HL-60/S4 treated with retinoic acid at 250 ng/mL for 4 days and 3 days (cell line): ENCODE results near the gene MCM3AP.
"Not testable (repeated sequence)": the region's sequence is repeated elsewhere in the genome, so short reads cannot be mapped to it uniquely, and the experiment has no call there.

Source experiments
- in situ Hi-C: fragments of 300-500 bp; cut with MboI; formaldehyde crosslinking; loops from 2 replicates; pipeline ENCODE4 v1.7.0; 2022; ENCODE audit warnings: low sequenced_read_pairs

MCM3AP gene

GRCh38 chr21:46207006-46207919 lies 78.1 kb downstream of the MCM3AP start:
- in situ Hi-C loops: no loop called here

- in situ Hi-C loops: no loop called here
Observed at GRCh38 chr21:46206163-46207005, 79.0 kb downstream of the MCM3AP start.

GRCh38 chr21:46205766-46206162 lies 79.6 kb downstream of the MCM3AP start:
- in situ Hi-C loops: no loop called here

- in situ Hi-C loops: no loop called here
Observed at GRCh38 chr21:46205166-46205565, 80.2 kb downstream of the MCM3AP start.

- in situ Hi-C loops: no loop called here
Observed at GRCh38 chr21:46203203-46203600, 82.2 kb downstream of the MCM3AP start.

GRCh38 chr21:46202592-46203202 lies 82.7 kb downstream of the MCM3AP start:
- in situ Hi-C loops: no loop called here

- in situ Hi-C loops: not testable (repeated sequence)
Observed at GRCh38 chr21:46200877-46201803, 84.3 kb downstream of the MCM3AP start.

- in situ Hi-C loops: no loop called here
Observed at GRCh38 chr21:46199436-46200373, 85.7 kb downstream of the MCM3AP start.

GRCh38 chr21:46196733-46197132 lies 88.7 kb downstream of the MCM3AP start:
- in situ Hi-C loops: no loop called here

GRCh38 chr21:46195595-46196195 lies 89.7 kb downstream of the MCM3AP start:
- in situ Hi-C loops: no loop called here

- in situ Hi-C loops: no loop called here
Observed at GRCh38 chr21:46194374-46195334, 90.8 kb downstream of the MCM3AP start.

- in situ Hi-C loops: no loop called here
Observed at GRCh38 chr21:46193829-46194373, 91.5 kb downstream of the MCM3AP start.

- in situ Hi-C loops: no loop called here
Observed at GRCh38 chr21:46191686-46192575, 93.5 kb downstream of the MCM3AP start.

GRCh38 chr21:46191257-46191685 lies 94.1 kb downstream of the MCM3AP start:
- in situ Hi-C loops: no loop called here

GRCh38 chr21:46190491-46191131 lies 94.8 kb downstream of the MCM3AP start:
- in situ Hi-C loops: no loop called here

GRCh38 chr21:46189959-46190490 lies 95.4 kb downstream of the MCM3AP start:
- in situ Hi-C loops: no loop called here
